NCI-H2107 treated with DMSO at 0.1 percent for 48 hours (cell line): ENCODE results near the gene HLA-F.

Source experiments
- DNase-seq: peaks from one replicate; lab custom pipeline; 2025; ENCODE audit not compliant: unreplicated experiment; lab: John Stamatoyannopoulos, UW

The HLA-F gene

GRCh38 chr6:29723666-29724588 is 693 bp downstream of the HLA-F start:
- DNase-seq = no peak

DNA sequence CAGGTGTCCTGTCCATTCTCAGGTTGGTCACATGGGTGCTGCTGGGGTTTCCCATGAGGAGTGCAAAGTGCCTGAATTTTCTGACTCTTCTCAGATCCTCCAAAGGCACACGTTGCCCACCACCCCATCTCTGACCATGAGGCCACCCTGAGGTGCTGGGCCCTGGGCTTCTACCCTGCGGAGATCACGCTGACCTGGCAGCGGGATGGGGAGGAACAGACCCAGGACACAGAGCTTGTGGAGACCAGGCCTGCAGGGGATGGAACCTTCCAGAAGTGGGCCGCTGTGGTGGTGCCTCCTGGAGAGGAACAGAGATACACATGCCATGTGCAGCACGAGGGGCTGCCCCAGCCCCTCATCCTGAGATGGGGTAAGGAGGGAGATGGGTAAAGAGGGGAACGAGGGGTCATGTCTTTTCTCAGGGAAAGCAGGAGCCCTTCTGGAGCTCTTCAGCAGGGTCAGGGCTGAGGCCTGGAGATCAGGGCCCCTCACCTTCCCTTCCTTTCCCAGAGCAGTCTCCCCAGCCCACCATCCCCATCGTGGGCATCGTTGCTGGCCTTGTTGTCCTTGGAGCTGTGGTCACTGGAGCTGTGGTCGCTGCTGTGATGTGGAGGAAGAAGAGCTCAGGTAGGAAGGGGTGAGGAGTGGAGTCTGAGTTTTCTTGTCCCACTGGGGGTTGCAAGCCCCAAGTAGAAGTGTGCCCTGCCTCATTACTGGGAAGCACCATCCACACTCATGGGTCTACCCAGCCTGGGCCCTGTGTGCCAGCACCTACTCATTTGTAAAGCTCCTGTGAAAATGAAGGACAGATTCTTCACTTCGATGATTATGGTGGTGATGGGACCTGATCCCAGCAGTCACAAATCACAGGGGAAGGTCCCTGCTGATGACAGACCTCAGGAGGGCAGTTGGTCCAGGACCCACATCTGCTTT is 2.0 kb downstream of the HLA-F start:
- no peak for DNase-seq

GRCh38 chr6:29726001-29726400 is 2.8 kb downstream of the HLA-F start:
- DNase-seq = no peak

DNA sequence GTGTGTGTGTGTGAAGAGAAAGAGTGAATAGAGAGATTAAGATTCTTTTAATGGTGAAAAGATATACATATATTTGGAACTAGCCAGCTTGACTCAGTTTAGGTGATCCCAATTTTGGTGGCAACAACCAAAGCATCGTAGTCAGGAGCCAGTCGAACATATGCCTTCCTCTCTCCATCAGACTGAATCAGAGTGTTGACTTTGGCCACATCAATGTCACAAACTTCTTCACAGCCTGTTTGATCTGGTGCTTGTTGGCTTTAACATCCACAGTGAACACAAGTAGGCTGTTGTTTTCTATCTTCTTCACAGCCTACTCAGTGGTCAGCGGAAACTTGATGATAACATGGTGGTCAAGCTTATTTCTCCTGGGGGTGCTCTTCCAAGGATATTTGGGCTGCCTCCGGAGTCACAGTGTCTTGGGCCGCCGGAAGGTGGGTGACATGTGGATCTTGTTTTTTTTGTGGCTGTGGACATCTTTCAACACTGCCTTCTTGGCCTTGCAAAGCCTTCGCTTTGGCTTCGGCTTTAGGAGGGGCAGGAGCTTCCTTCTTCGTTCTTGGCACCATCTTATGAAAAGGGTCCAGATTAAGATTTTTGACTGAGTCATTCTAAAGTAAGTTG is 3.4 kb downstream of the HLA-F start:
- DNase-seq = no peak

- DNase-seq = no peak
These were observed 4.4 kb downstream of the HLA-F start for GRCh38 chr6:29727637-29728036.

DNA sequence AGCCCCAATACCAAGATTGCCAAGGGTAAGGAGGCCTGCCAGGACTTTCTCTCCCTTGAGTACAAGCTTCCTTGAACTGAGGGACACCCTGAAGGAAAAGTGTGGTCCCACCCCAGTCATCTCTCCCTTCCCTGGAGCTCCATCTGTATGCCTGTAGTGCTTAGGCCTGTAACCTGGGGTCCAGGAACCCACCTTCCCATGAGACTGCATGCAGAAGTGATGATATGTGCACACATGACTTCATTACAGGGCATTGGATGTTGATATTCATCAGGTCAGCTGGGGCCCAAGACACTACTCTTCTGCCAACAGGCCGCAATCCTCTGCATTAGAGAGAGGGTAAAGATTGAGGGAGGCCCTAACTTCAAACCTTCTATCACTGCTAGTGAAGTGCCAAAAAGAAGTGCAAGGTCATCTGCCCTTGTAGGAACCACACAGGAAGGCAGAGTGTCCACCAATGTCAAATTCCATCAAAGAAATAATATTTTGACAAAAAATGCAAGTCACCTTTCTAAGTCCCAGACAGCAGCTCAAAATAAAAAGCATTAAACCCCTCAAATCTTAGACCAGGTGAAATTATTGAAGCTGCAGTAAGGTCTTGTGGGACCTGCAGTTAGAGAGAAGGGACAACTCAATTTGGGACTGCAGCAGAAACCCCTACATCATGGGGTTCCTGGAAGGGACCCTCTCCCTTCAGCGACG is 5.1 kb downstream of the HLA-F start:
- DNase-seq = no peak

DNA sequence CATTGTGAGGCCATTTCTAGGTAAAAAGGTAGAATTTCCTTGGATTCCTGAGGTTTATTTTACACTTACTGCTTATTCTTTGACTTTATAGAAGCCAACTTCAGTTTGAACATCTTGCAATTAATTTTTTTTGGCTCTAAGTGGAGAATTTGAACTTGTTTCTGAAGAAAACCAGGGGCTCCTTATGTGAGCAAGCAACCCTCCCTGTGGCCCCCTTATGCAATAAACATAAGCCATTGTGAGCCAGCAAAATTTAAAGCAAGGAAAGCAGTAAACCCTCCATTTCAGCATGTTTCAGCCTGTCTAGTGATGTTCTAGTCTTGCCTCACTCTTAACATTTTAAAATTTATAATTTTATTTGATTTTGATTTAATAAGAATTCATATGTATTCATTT is 5.6 kb downstream of the HLA-F start:
- no peak for DNase-seq

DNA sequence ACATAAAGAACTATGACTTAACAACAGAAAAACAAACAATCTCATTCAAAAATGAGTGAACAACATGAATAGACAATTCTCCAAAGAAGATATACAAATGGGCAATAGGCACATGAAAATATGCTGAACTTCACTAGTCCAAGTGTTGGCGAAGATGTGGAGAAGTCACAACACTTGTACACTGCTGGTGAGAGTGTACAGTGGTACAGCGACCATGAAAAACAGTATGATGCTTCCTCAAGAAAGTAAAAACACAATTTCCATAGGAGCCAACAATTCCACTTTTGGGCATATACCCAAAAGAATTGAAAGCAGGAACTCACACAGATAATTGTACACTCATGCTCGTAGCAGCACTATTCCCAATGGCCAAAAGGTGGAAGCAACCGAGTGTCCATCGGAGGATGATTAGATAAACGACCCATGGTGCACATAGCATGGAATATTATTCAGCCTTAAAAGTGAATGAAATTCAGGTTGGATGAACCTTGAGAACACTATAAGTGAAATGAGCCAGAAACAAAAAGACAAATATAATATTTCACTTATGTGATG is 6.6 kb downstream of the HLA-F start:
- DNase-seq = no peak

GRCh38 chr6:29730575-29731126 is 7.4 kb downstream of the HLA-F start:
- no peak for DNase-seq

GRCh38 chr6:29731281-29731680 is 8.0 kb downstream of the HLA-F start:
- DNase-seq = no peak

DNA sequence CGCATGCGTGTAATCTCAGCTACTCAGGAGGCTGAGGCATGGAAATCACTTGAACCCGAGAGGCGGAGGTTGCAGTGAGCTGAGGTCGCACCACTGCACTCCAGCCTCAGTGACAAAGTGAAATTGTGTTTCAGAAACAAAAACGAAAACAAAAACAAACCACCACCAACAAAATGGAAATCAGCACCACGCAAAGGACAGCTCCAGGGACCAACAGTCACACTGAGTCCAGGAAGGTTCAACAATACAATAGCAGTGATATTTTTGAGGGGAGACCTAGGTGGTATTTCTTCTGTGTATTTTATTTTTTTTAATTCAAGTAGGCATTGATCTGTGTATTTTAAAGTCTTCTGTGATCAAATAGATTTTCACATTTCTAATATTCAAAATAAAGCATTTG is 9.8 kb downstream of the HLA-F start:
- no peak for DNase-seq

DNA sequence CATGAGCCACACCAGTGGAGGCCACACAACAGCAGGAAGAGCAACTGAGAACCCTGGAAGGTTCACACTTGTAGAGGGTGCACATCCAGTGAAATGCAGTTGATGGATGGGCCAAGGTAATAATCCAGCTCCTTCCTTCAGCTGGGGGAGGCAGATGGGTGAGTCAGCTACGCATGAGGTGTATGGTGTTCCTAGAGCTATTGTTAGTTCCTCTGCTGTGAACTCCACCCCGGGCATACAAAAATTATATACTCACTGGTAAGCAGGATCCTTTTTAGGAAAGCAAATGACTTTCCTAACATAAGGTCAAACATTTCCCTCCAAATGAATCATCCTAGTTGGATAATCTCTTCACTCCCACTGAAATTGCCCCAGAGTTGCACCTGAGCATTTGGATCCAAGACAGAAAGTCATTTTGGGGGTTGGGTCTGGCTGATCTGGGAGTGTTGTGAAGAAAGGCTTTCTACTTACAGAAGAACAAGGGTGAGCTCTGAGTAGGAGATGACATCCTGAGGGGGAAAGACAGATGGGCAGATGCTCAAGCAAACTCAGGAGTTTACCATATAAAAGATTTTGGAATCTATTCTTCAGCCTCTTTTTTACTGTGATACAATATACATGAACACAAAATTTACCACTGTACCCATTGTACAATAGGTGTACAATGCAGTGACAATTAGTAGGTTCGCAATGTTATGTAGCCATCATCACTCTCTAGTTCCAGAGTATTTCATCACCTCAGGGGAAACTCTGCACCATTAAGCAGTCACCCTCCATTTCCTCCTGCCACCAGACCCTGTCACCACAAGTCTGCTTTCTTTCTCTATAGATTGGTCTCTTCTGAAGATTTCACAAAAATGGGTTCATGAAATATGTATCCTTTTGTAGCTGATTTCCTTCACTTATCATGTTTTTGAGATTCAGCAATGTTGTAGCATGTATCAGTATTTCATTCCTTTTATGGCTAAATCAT is 11.1 kb downstream of the HLA-F start:
- no peak for DNase-seq

GRCh38 chr6:29736563-29736962 is 13.3 kb downstream of the HLA-F start:
- DNase-seq = no peak

GRCh38 chr6:29737707-29738630 is 14.7 kb downstream of the HLA-F start:
- DNase-seq = no peak

GRCh38 chr6:29739136-29739881 is 16.1 kb downstream of the HLA-F start:
- DNase-seq = no peak

DNA sequence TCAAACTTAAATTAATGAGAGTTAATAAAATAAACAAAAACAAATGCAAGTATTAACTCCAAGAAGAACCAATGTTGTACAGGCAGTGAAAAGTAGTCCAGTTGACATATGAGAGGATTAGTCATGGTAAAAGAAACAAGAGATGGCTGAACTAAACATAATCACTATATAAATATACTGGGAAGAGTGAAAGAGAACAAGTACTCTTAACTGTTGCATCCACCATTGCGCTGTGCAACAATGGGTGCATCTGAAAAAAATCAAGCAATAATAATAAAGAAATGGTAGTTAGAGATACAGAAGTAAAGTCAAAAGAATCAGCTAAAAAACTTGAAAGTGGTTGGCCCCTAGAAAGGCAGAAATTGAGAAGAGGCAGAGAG is 16.6 kb downstream of the HLA-F start:
- DNase-seq = no peak

GRCh38 chr6:29741592-29741991 is 18.4 kb downstream of the HLA-F start:
- no peak for DNase-seq
